Activated B cell treated with CpG ODN at 0.5 μM for 24 hours (primary cell): ENCODE data around the gene SAMD9. TPM values are rescaled to one million over a fixed set of nuclear protein-coding genes. Genes with fewer than 3 reads are reported as not detected.
A peak's percentile ranks its signal among the peaks of the same experiment; 100 is the strongest.

Source experiments
- ATAC-seq: fragments of 200-7000 bp; cut with Tn5 transposase; one replicate; pipeline ENCODE4 v1.10.0; 2021; ENCODE audit warnings: low read depth, mild to moderate bottlenecking, moderate library complexity
- CTCF ChIA-PET: fragments of 350-600 bp; sonication (Branson Sonifier 250); formaldehyde crosslinking; loops from one replicate; lab custom pipeline; 2021; ENCODE audit warnings: antibody characterized with exemption; lab: Charles Lee
- POLR2A ChIA-PET: fragments of 350-600 bp; sonication (Branson Sonifier 250); formaldehyde crosslinking; loops from one replicate; lab custom pipeline; 2021; ENCODE audit warnings: antibody characterized with exemption; lab: Charles Lee
- DNase-seq: peaks from one replicate; pipeline ENCODE4 v3.0.0; 2022
- H3K27ac Mint-ChIP-seq: one replicate; pipeline ENCODE4 v1.8.0; 2020; ENCODE audit warnings: mixed read lengths
- H3K27me3 Mint-ChIP-seq: one replicate; pipeline ENCODE4 v1.8.0; 2021; ENCODE audit warnings: mixed read lengths
- H3K36me3 Mint-ChIP-seq: one replicate; pipeline ENCODE4 v1.8.0; 2021; ENCODE audit warnings: low read depth, mixed read lengths
- H3K4me1 Mint-ChIP-seq: one replicate; pipeline ENCODE4 v1.8.0; 2021; ENCODE audit warnings: mixed read lengths
- H3K4me3 Mint-ChIP-seq: one replicate; pipeline ENCODE4 v1.8.0; 2020; ENCODE audit warnings: mild to moderate bottlenecking, mixed read lengths
- H3K9me3 Mint-ChIP-seq: one replicate; pipeline ENCODE4 v1.8.0; 2020; ENCODE audit warnings: mixed read lengths
- intact Hi-C: fragments of 100-400 bp; cut with micrococcal nuclease; formaldehyde crosslinking; loops from one replicate; pipeline ENCODE4 v1.15.1; 2024
- total RNA-seq: library from RNA; stranded (reverse); gene quantifications from 2 replicates; pipeline ENCODE4 v1.2.3, GENCODE V29; 2022
- TF ChIP-seq, protein P1 (sequence below): fragments of 200-600 bp; IDR thresholded peaks from one replicate; pipeline ENCODE4 v1.8.0; 2022; ENCODE audit warnings: antibody characterized with exemption, mild to moderate bottlenecking

The SAMD9 gene
- total RNA-seq, 1 donor from 2014 or later, result 26.3 TPM

DNA sequence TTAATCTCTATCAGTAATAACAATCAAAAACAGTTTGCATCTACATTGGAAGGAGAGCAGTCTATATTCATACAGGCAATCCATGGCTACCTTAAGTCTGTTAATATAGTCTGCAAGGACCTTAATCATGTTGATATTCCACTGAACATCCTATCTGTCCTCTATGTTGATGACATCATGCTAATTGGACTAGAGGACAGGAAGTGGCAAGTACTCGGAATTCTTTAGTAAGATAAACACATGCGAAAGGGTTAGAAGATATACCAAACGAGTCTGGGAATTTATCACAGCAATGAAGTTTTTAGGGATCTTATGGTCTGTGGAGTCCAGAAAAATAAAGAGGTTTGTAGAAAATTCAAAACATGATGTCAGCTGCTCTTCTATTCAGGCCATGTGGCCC, 41.7 kb upstream of the SAMD9 start:
- ATAC-seq (no peak), DNase-seq (no peak)
- intact Hi-C loops, result no loop called here
- POLR2A ChIA-PET, result interaction anchor here (0.5 kb wide), 1 partner anchor 9 kb away, joined by 5 read pairs; no protein-coding TSS in a partner anchor
- H3K9me3 Mint-ChIP-seq, result peaks cover 9% of the 10 kb centered on the region
- H3K4me3 Mint-ChIP-seq, result no peak overlapping the region
- H3K27me3 Mint-ChIP-seq, result no peaks in the 10 kb centered on the region
- CTCF ChIA-PET, result no interaction called here
- H3K36me3 Mint-ChIP-seq, result no peaks in the 10 kb centered on the region
- TF ChIP-seq, protein P1, sequence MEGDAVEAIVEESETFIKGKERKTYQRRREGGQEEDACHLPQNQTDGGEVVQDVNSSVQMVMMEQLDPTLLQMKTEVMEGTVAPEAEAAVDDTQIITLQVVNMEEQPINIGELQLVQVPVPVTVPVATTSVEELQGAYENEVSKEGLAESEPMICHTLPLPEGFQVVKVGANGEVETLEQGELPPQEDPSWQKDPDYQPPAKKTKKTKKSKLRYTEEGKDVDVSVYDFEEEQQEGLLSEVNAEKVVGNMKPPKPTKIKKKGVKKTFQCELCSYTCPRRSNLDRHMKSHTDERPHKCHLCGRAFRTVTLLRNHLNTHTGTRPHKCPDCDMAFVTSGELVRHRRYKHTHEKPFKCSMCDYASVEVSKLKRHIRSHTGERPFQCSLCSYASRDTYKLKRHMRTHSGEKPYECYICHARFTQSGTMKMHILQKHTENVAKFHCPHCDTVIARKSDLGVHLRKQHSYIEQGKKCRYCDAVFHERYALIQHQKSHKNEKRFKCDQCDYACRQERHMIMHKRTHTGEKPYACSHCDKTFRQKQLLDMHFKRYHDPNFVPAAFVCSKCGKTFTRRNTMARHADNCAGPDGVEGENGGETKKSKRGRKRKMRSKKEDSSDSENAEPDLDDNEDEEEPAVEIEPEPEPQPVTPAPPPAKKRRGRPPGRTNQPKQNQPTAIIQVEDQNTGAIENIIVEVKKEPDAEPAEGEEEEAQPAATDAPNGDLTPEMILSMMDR, result no peak
- no peaks in the 10 kb centered on the region for H3K4me1 Mint-ChIP-seq
- H3K27ac Mint-ChIP-seq, result no peak overlapping the region

DNA sequence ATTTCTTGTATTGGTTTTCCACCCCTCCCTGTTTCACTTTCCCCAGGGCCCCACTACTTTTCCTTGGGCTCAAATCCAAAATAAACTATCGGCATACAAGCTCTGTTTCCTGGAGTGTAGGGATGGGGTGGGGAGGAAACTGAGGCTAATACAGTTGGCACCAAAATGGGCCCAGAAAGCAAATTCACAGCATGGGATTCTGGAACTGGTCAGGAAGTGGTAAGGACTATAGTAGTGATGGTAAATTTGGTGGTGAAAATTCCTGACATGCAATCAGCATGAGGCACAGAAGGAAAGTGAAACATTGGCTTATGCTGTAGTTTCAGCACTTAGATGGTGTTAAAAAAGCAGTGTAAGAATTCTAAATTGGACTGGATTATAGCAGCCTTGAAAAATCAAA, 39.1 kb upstream of the SAMD9 start:
- ChIA-PET POLR2A (no interaction called here), CTCF (no interaction called here)
- intact Hi-C loops, result no loop called here
- H3K9me3 Mint-ChIP-seq, result no peaks in the 10 kb centered on the region
- no peaks in the 10 kb centered on the region for H3K4me1 Mint-ChIP-seq
- TF ChIP-seq, protein P1, result no peak
- H3K27ac Mint-ChIP-seq, result no peak overlapping the region
- no peak for ATAC-seq
- no peak for DNase-seq
- no peaks in the 10 kb centered on the region for H3K27me3 Mint-ChIP-seq
- no peak overlapping the region for H3K4me3 Mint-ChIP-seq
- H3K36me3 Mint-ChIP-seq, result no peaks in the 10 kb centered on the region

DNA sequence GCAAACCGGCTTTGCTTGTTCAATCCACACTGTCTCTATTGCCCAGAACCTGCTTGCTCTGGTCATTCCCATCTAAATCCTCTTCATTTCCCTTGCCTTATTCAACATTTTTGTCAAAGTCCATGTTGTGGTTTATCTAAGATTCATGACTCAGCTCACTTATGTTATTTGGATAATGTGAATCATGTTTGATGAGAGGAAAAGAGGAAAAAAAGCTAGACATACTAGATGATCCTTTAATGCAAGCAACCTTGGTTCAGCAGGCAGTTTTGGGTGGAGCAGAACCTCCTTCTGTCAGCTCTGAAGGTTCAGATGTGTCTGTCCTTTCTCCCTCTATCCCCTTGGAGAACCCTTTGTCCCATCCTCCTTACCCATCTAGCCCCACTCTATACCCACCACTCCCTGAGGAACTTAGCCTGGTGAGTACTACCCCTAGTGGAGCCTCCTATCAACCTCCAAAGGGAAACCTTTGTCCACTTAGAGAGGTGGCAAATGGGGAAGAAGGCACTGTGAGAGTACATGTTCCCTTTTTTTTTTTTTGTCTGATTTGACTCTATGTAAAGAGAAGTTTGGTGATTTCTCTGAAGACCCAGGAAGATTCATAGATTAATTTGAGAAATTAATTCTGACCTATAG, 32.5 kb upstream of the SAMD9 start:
- intact Hi-C loops, result no loop called here
- POLR2A ChIA-PET, result interaction anchor here (0.7 kb wide), 1 partner anchor 9 kb away, joined by 5 read pairs; no protein-coding TSS in a partner anchor

DNA sequence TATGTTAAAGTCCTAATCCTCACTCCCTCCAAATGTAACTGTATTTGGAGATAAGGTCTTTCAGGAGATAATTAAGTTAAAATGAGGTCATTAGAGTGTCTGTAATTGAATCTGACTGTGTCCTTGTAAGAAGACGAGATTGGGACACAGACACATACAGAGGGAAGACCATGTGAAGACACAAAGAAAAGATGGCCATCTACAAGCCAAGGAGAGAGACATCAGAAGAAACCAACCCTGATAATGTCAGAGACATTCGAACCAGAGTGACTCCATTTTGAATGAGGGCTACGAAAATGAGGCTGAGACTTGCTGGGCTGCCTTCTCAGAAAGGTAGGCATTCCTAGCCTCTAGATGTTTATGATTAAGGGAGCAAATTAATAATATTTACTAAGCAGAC, 30.9 kb upstream of the SAMD9 start:
- Mint-ChIP-seq H3K27me3 (no peaks in the 10 kb centered on the region), H3K27ac (peak overlapping the region; percentile 90), H3K9me3 (no peaks in the 10 kb centered on the region), H3K4me3 (peak overlapping the region; percentile 90), H3K4me1 (peaks cover 58% of the 10 kb centered on the region), H3K36me3 (peaks cover 12% of the 10 kb centered on the region)
- CTCF ChIA-PET, result no interaction called here
- TF ChIP-seq, protein P1, result no peak
- POLR2A ChIA-PET, result no interaction called here
- ATAC-seq (no peak), DNase-seq (no peak)
- intact Hi-C loops, result loop anchor here (1.0 to 10.0 kb wide), 5 partner anchors 17 to 516 kb away; partner anchors contain the start of gene CDK6

More for the DNA sequence above, 32.5 kb upstream of the SAMD9 start:
- Mint-ChIP-seq H3K4me1 (peaks cover 50% of the 10 kb centered on the region), H3K9me3 (no peaks in the 10 kb centered on the region), H3K4me3 (no peak overlapping the region), H3K36me3 (peaks cover 11% of the 10 kb centered on the region), H3K27me3 (no peaks in the 10 kb centered on the region), H3K27ac (peak overlapping the region; percentile 65)
- no peak for DNase-seq
- no peak for ATAC-seq
- CTCF ChIA-PET, result no interaction called here
- TF ChIP-seq, protein P1, result no peak

DNA sequence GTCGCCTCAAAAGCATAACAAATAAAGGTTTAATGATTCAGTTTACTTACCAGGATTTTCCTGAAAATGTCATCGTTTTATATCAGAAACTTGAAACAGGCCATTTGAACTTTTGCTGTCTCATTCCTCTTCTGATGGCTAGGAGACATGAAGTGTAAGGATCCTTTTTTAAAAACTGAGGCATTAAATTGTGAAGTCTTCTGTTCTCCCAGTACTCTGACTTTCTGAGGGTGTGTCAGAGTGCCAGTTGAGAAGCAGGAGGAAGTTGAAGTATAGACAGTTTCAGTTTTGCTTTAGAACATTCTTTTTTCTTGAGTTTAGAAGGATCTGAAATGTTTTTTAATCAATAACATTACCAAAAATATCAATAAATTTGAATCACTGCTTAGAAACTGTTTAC, 30.4 kb upstream of the SAMD9 start, which contains the start of gene SAMD9L:
TSS of gene SAMD9L (minus strand) at position 242 of the 400 bp plus-strand sequence. CDS start 12,414 bp downstream, outside the sequence.
- DNase-seq, result no peak
- intact Hi-C loops, result loop anchor here (1.0 to 10.0 kb wide), 5 partner anchors 17 to 516 kb away; partner anchors contain the start of gene CDK6
- no peaks in the 10 kb centered on the region for H3K27me3 Mint-ChIP-seq

More for the DNA sequence above, 30.4 kb upstream of the SAMD9 start, which contains the start of gene SAMD9L:
- peak; percentile 59 for ATAC-seq
- Mint-ChIP-seq H3K27ac (peak within 1 kb of the TSS; percentile 90), H3K4me3 (peak within 1 kb of the TSS; percentile 90), H3K9me3 (no peaks in the 10 kb centered on the region), H3K4me1 (peaks cover 58% of the 10 kb centered on the region), H3K36me3 (peaks cover 12% of the 10 kb centered on the region)
- CTCF ChIA-PET, result interaction anchor here (1.1 kb wide), 1 partner anchor 79 kb away, joined by 3 read pairs; no protein-coding TSS in a partner anchor
- TF ChIP-seq, protein P1, result no peak
- POLR2A ChIA-PET, result interaction anchor here (1.0 to 2.6 kb wide), 3 partner anchors 17 to 84 kb away, joined by 3 to 8 read pairs (median 5); partner anchors contain the start of genes SAMD9 and VPS50
